Measurements from ENCODE around the gene ZNF688. TPM values are rescaled to one million over a fixed set of nuclear protein-coding genes. Genes with fewer than 3 reads are reported as not detected.

ZNF688 gene
- total and polyA plus RNA-seq, 9 of the 15 experiments (the other 6 are each of a cell fraction or from before 2014, with no cell fraction given), result 0.48 to 12.9 (median 4.5) TPM

GRCh38 chr16:30554557-30555314, 16.8 kb downstream of the ZNF688 start:
- POLR2A ChIA-PET, result interaction anchor here (0.8 to 4.9 kb wide), 6 partner anchors 10 to 119 kb away, joined by 3 to 20 read pairs (median 4); partner anchors contain the start of genes ZNF688 and ZNF689
- no peak overlapping the region for H3K4me3 ChIP-seq

More at GRCh38 chr16:30554557-30555314, 16.8 kb downstream of the ZNF688 start:
- Histone ChIP-seq H3K27ac (ENCODE audit: extremely low read depth, low read depth, low read length) (no peak overlapping the region), H3K4me2 (ENCODE audit: insufficient read depth, low read length) (no peak overlapping the region), H3K9me1 (ENCODE audit: control insufficient read depth, insufficient read depth, low read length) (no peaks in the 10 kb centered on the region), H3K36me3 (ENCODE audit: control insufficient read depth, insufficient read depth, low read length) (peaks cover 28% of the 10 kb centered on the region; the same call in 2 of the 3 replicates), H2AFZ (ENCODE audit: low read depth, low read length) (no peak overlapping the region), H4K20me1 (replicated peaks; ENCODE audit: control insufficient read depth, insufficient read depth, low read length) (no peaks in the 10 kb centered on the region; the same call in 1 of the 2 replicates), H3K27me3 (ENCODE audit: control insufficient read depth in 2 of 2, insufficient read depth in 2 of 2, low read length in 2 of 2) (no peaks in the 10 kb centered on the region), H3K9ac (ENCODE audit: insufficient read depth in 1 of 2, low read depth in 2 of 2, low read length in 2 of 2) (peak overlapping the region in 1 of 2 experiments; percentile 10; a peak in 2 of 4 replicates), H3K9me3 (replicated peaks; ENCODE audit: control insufficient read depth, insufficient read depth, low read depth, low read length) (no peaks in the 10 kb centered on the region; the same call in 1 of the 2 replicates), H3K79me2 (ENCODE audit: control insufficient read depth, insufficient read depth, low read length) (peaks cover 30% of the 10 kb centered on the region), H3K4me1 (replicated peaks in 1 of 2; ENCODE audit: control insufficient read depth in 2 of 2, insufficient read depth in 2 of 2, low read length in 2 of 2) (peaks cover 29 to 58% of the 10 kb centered on the region in 2 experiments; a peak in 4 of 5 replicates)
- FAIRE-seq, result no peak
- 97% methylated on average over 4 of the region's 18 CpGs for WGBS (ENCODE audit: insufficient coverage, low coverage, missing lambda C conversion rate)
- no peak for TF ChIP-seq GTF3C2 (IDR thresholded peaks at IDR 0.05; ENCODE audit: borderline replicate concordance, extremely low read depth, insufficient read length)
- TF ChIP-seq RERE (CRISPR knock-in tag; IDR thresholded peaks at IDR 0.05; ENCODE audit: borderline replicate concordance), result no peak
- no peak for TF ChIP-seq ZNF436 (CRISPR knock-in tag; IDR thresholded peaks at IDR 0.05)
- TF ChIP-seq PTTG1 (tag; IDR thresholded peaks at IDR 0.05; ENCODE audit: low read depth), result no peak
- 0 out of 2 replicates have a peak, but pooled peaks have one; percentile 3 for TF ChIP-seq RBM14 (IDR thresholded peaks at IDR 0.05; ENCODE audit: borderline replicate concordance, insufficient read depth, low read depth, low read length)
- no peak for TF ChIP-seq CHD1 (IDR thresholded peaks at IDR 0.05; ENCODE audit: low read length)
- DNase-seq (ENCODE audit: extremely low read depth in 1 of 4, low spot score in 3 of 4), result no peak
- ATAC-seq, result no peak
- CTCF ChIA-PET (ENCODE audit: low intra/inter-chr PET ratio), result no interaction called here
- no TSS peak for BruUV-seq (replicated peaks)
- in situ Hi-C loops (cut with MboI) (no loop called here), intact Hi-C loops (cut with micrococcal nuclease) (no loop called here)
